Measurements from ENCODE around the gene ARID3B. TPM values are rescaled to one million over a fixed set of nuclear protein-coding genes. Genes with fewer than 3 reads are reported as not detected.
"Not testable (repeated sequence)": the region's sequence is repeated elsewhere in the genome, so short reads cannot be mapped to it uniquely, and the experiment has no call there.

Gene ARID3B
- total and polyA plus RNA-seq, 2 experiments from 2014 or later: 13.2 to 19.8 TPM

- no peaks in the 10 kb centered on the region for H3K9me3 ChIP-seq (ENCODE audit: low read depth)
- no peaks in the 10 kb centered on the region for H3K36me3 ChIP-seq (replicated peaks; ENCODE audit: insufficient read depth, low read depth)
- TF ChIP-seq EZH2 (IDR thresholded peaks at IDR 0.05; ENCODE audit: borderline replicate concordance) (no peak), CTCF (IDR thresholded peaks at IDR 0.05; ENCODE audit: poor library complexity) (no peak), EZH2phosphoT487 (IDR thresholded peaks at IDR 0.05; ENCODE audit: low read depth, severe bottlenecking, unreplicated experiment) (no peak)
- H3K27me3 ChIP-seq: no peaks in the 10 kb centered on the region
- 88% methylated on average over 5 of the region's 5 CpGs for WGBS (ENCODE audit: low lambda C conversion rate, missing lambda C conversion rate)
- no peak overlapping the region for H2AFZ ChIP-seq
- no peak overlapping the region for H3K27ac ChIP-seq
- H3K79me2 ChIP-seq: peaks cover 2% of the 10 kb centered on the region
- H3K9me2 ChIP-seq (replicated peaks; ENCODE audit: insufficient read depth): no peaks in the 10 kb centered on the region
- no peaks in the 10 kb centered on the region for H3K4me1 ChIP-seq (ENCODE audit: insufficient read depth)
- no peak overlapping the region for H3K4me2 ChIP-seq
- peaks cover 15% of the 10 kb centered on the region for H4K20me1 ChIP-seq (ENCODE audit: insufficient read depth, poor library complexity, severe bottlenecking)
- no peak for DNase-seq (ENCODE audit: low spot score)
- no peak overlapping the region for H3K4me3 ChIP-seq
Measured at GRCh38 chr15:74627766-74628165, 86.7 kb downstream of the ARID3B start.

- H3K4me3 ChIP-seq: no peak overlapping the region
- no peak overlapping the region for H2AFZ ChIP-seq
- no peaks in the 10 kb centered on the region for H3K4me1 ChIP-seq (ENCODE audit: insufficient read depth)
- H3K79me2 ChIP-seq: no peaks in the 10 kb centered on the region
- H3K27me3 ChIP-seq: no peaks in the 10 kb centered on the region
- no peak overlapping the region for H3K4me2 ChIP-seq
- no peaks in the 10 kb centered on the region for H3K36me3 ChIP-seq (replicated peaks; ENCODE audit: insufficient read depth, low read depth)
- WGBS (ENCODE audit: low lambda C conversion rate, missing lambda C conversion rate): 95% methylated on average over 3 of the region's 3 CpGs
- H3K9me3 ChIP-seq (ENCODE audit: low read depth): no peaks in the 10 kb centered on the region
- H4K20me1 ChIP-seq (ENCODE audit: insufficient read depth, poor library complexity, severe bottlenecking): peaks cover 13% of the 10 kb centered on the region
- H3K27ac ChIP-seq: no peak overlapping the region
- H3K9me2 ChIP-seq (replicated peaks; ENCODE audit: insufficient read depth): no peaks in the 10 kb centered on the region
- TF ChIP-seq EZH2phosphoT487 (IDR thresholded peaks at IDR 0.05; ENCODE audit: low read depth, severe bottlenecking, unreplicated experiment) (no peak), CTCF (IDR thresholded peaks at IDR 0.05; ENCODE audit: poor library complexity) (no peak), EZH2 (IDR thresholded peaks at IDR 0.05; ENCODE audit: borderline replicate concordance) (no peak)
- DNase-seq (ENCODE audit: low spot score): no peak
Measured at GRCh38 chr15:74628199-74628598, 87.2 kb downstream of the ARID3B start.

GRCh38 chr15:74628949-74629348, 87.9 kb downstream of the ARID3B start:
- WGBS (ENCODE audit: low lambda C conversion rate, missing lambda C conversion rate): 84% methylated on average over 5 of the region's 5 CpGs
- Histone ChIP-seq H4K20me1 (ENCODE audit: insufficient read depth, poor library complexity, severe bottlenecking) (peaks cover 10% of the 10 kb centered on the region), H3K9me3 (ENCODE audit: low read depth) (no peaks in the 10 kb centered on the region), H2AFZ (no peak overlapping the region), H3K9me2 (replicated peaks; ENCODE audit: insufficient read depth) (no peaks in the 10 kb centered on the region), H3K4me1 (ENCODE audit: insufficient read depth) (no peaks in the 10 kb centered on the region), H3K27ac (no peak overlapping the region), H3K4me3 (no peak overlapping the region), H3K36me3 (replicated peaks; ENCODE audit: insufficient read depth, low read depth) (no peaks in the 10 kb centered on the region), H3K4me2 (no peak overlapping the region), H3K27me3 (no peaks in the 10 kb centered on the region), H3K79me2 (no peaks in the 10 kb centered on the region)
- no peak for DNase-seq (ENCODE audit: low spot score)
- TF ChIP-seq EZH2phosphoT487 (IDR thresholded peaks at IDR 0.05; ENCODE audit: low read depth, severe bottlenecking, unreplicated experiment): no peak
- no peak for TF ChIP-seq CTCF (IDR thresholded peaks at IDR 0.05; ENCODE audit: poor library complexity)
- TF ChIP-seq EZH2 (IDR thresholded peaks at IDR 0.05; ENCODE audit: borderline replicate concordance): no peak

- H3K9me2 ChIP-seq (replicated peaks; ENCODE audit: insufficient read depth); H2AFZ ChIP-seq; DNase-seq (ENCODE audit: low spot score); H3K4me3 ChIP-seq; H3K4me1 ChIP-seq (ENCODE audit: insufficient read depth); H3K27ac ChIP-seq; H3K9me3 ChIP-seq (ENCODE audit: low read depth); H3K4me2 ChIP-seq; H3K27me3 ChIP-seq; H4K20me1 ChIP-seq (ENCODE audit: insufficient read depth, poor library complexity, severe bottlenecking); H3K79me2 ChIP-seq; H3K36me3 ChIP-seq (replicated peaks; ENCODE audit: insufficient read depth, low read depth): not testable (repeated sequence)
- WGBS (ENCODE audit: low lambda C conversion rate, missing lambda C conversion rate): 93% methylated on average over 8 of the region's 10 CpGs
Measured at GRCh38 chr15:74629696-74630095, 88.7 kb downstream of the ARID3B start.
